Keratinocyte (primary cell): ENCODE data around the gene LSAMP. TPM values are rescaled to one million over a fixed set of nuclear protein-coding genes. Genes with fewer than 3 reads are reported as not detected.

Experiments used
- DNase-seq: peaks from one replicate; pipeline ENCODE4 v3.0.0-alpha.2; 2011; ENCODE audit warnings: low read depth, missing footprints, low spot score
- FAIRE-seq: peaks from 2 replicates; lab custom pipeline; 2011; peaks lifted over from hg19 to GRCh38; lab: Jason Lieb, UNC
- H2AFZ ChIP-seq: 2 replicates; pipeline ENCODE4 v1.6.0; 2012; ENCODE audit warnings: low read length, control low read depth, inconsistent platforms; ENCODE audit not compliant: control insufficient read depth
- H3K27ac ChIP-seq: 2 replicates; pipeline ENCODE4 v1.5.1; 2011; ENCODE audit warnings: low read length; ENCODE audit not compliant: control insufficient read depth, insufficient read depth
- H3K27me3 ChIP-seq: 3 replicates; pipeline ENCODE4 v1.6.0; 2011; ENCODE audit warnings: low read length; ENCODE audit not compliant: control insufficient read depth, insufficient read depth; ENCODE audit errors: extremely low read depth
- H3K36me3 ChIP-seq, 2 experiments: 2 replicates in 1 of 2; 3 replicates in 1 of 2; pipeline ENCODE4 v1.5.1; 2011; ENCODE audit warnings: low read length in 2 of 2, mild to moderate bottlenecking in 1 of 2; ENCODE audit not compliant: control insufficient read depth in 2 of 2, insufficient read depth in 2 of 2; ENCODE audit errors: extremely low read depth in 1 of 2
- H3K4me1 ChIP-seq: 3 replicates; pipeline ENCODE4 v1.5.1; 2011; ENCODE audit warnings: low read length; ENCODE audit not compliant: control insufficient read depth, insufficient read depth; ENCODE audit errors: extremely low read depth
- H3K4me2 ChIP-seq: 3 replicates; pipeline ENCODE4 v1.6.0; 2011; ENCODE audit warnings: low read depth, low read length; ENCODE audit not compliant: control insufficient read depth, insufficient read depth; ENCODE audit errors: extremely low read depth
- H3K4me3 ChIP-seq, 3 experiments: fragments of 200-600 bp in 1 of 3; sonication (generic) in 1 of 3; 2 replicates in 2 of 3; 3 replicates in 1 of 3; pipeline ENCODE4 v1.5.1; 2011 to 2016; ENCODE audit warnings: low read length in 3 of 3, mild to moderate bottlenecking in 3 of 3, control low read depth in 2 of 3, inconsistent platforms in 1 of 3, low read depth in 1 of 3, mixed read lengths in 1 of 3, mixed run types in 1 of 3, moderate library complexity in 1 of 3; ENCODE audit not compliant: control insufficient read depth in 2 of 3, insufficient read depth in 2 of 3; ENCODE audit errors: extremely low read depth in 1 of 3
- H3K79me2 ChIP-seq: 2 replicates; pipeline ENCODE4 v1.6.0; 2012; ENCODE audit warnings: low read length; ENCODE audit not compliant: control insufficient read depth, insufficient read depth
- H3K9ac ChIP-seq: 3 replicates; pipeline ENCODE4 v1.6.0; 2011; ENCODE audit warnings: low read length; ENCODE audit not compliant: control insufficient read depth, insufficient read depth; ENCODE audit errors: extremely low read depth
- H3K9me1 ChIP-seq: 3 replicates; pipeline ENCODE4 v1.6.0; 2011; ENCODE audit warnings: low read length; ENCODE audit not compliant: control insufficient read depth, insufficient read depth; ENCODE audit errors: extremely low read depth
- H3K9me3 ChIP-seq: 2 replicates; pipeline ENCODE4 v1.5.1; 2012; ENCODE audit warnings: low read depth, low read length; ENCODE audit not compliant: control insufficient read depth
- H4K20me1 ChIP-seq: 3 replicates; pipeline ENCODE4 v1.6.0; 2011; ENCODE audit warnings: low read length; ENCODE audit not compliant: control insufficient read depth, insufficient read depth; ENCODE audit errors: extremely low read depth
- CTCF ChIP-seq, 3 experiments: IDR thresholded peaks in 1 of 3; conservative IDR thresholded peaks in 1 of 3; optimal IDR thresholded peaks in 1 of 3; 2 replicates in 2 of 3; 3 replicates in 1 of 3; pipeline versions ENCODE3 to v1.5.1; 2011; ENCODE audit warnings: low read length in 3 of 3, mild to moderate bottlenecking in 3 of 3, moderate library complexity in 2 of 3, control low read depth in 1 of 3, inconsistent platforms in 1 of 3; ENCODE audit not compliant: insufficient read depth in 2 of 3; ENCODE audit errors: extremely low read depth in 1 of 3
- EZH2 ChIP-seq: IDR thresholded peaks from one replicate; pipeline ENCODE4 v1.6.1; 2012; ENCODE audit warnings: inconsistent platforms, mild to moderate bottlenecking, low read length, moderate library complexity
- dilution Hi-C: fragments of 300-500 bp; cut with MboI; formaldehyde crosslinking; loops from one replicate; pipeline ENCODE4 v1.7.0; 2020; ENCODE audit warnings: low sequenced_read_pairs; ENCODE audit not compliant: extremely low pct_ligation_motif_present
- polyA plus RNA-seq, 5 experiments: library from polyadenylated mRNA; depleted of rRNA in 3 of 5; stranded (reverse) in 3 of 5; stranded (forward) in 1 of 5; unstranded in 1 of 5; fragments of >200 nt; gene quantifications; 1 replicate in 1 of 5; 2 replicates in 3 of 5; 3 replicates in 1 of 5; pipeline versions ENCODE4 v1.2.1 to v1.2.3, GENCODE V29; 2011 to 2012; ENCODE audit warnings: missing spikeins in 2 of 5, low read depth in 1 of 5, low replicate concordance in 1 of 5

Gene LSAMP
- polyA plus RNA-seq, 1 donor (not counting 4 experiments of a cell fraction or from before 2014, with no cell fraction given) = 0.12 TPM

- H3K27ac ChIP-seq = no peak overlapping the region
- no peak for FAIRE-seq
- dilution Hi-C loops = no loop called here
These were observed 411.8 kb downstream of the LSAMP start for GRCh38 chr3:116033516-116033915.

GRCh38 chr3:116032176-116032575 is 413.1 kb downstream of the LSAMP start:
- Histone ChIP-seq H3K4me1 (peaks cover 9% of the 10 kb centered on the region), H2AFZ (peak overlapping the region; percentile 9), H3K9ac (no peak overlapping the region), H3K4me2 (no peak overlapping the region), H3K9me3 (no peaks in the 10 kb centered on the region), H3K27ac (no peak overlapping the region), H3K4me3 (no peak overlapping the region), H4K20me1 (no peaks in the 10 kb centered on the region), H3K79me2 (no peaks in the 10 kb centered on the region), H3K36me3 (no peaks in the 10 kb centered on the region), H3K27me3 (no peaks in the 10 kb centered on the region), H3K9me1 (no peaks in the 10 kb centered on the region)
- dilution Hi-C loops = no loop called here
- no peak for FAIRE-seq
- no peak for DNase-seq
- TF ChIP-seq CTCF (optimal IDR thresholded peaks at IDR 0.05 in 1 of 3, IDR thresholded peaks at IDR 0.05 in 1 of 3, conservative IDR thresholded peaks at IDR 0.05 in 1 of 3; ENCODE audit: extremely low read depth in 1 of 3, insufficient read depth in 2 of 3, low read length in 3 of 3) (no peak), EZH2 (no peak)

More at GRCh38 chr3:116033516-116033915, 411.8 kb downstream of the LSAMP start:
- Histone ChIP-seq H3K9me1 (no peaks in the 10 kb centered on the region), H2AFZ (no peak overlapping the region), H3K36me3 (no peaks in the 10 kb centered on the region), H4K20me1 (no peaks in the 10 kb centered on the region), H3K9me3 (no peaks in the 10 kb centered on the region), H3K4me2 (no peak overlapping the region), H3K9ac (no peak overlapping the region), H3K4me3 (no peak overlapping the region), H3K27me3 (no peaks in the 10 kb centered on the region), H3K79me2 (no peaks in the 10 kb centered on the region), H3K4me1 (peaks cover 9% of the 10 kb centered on the region)
- TF ChIP-seq EZH2 (no peak), CTCF (optimal IDR thresholded peaks at IDR 0.05 in 1 of 3, IDR thresholded peaks at IDR 0.05 in 1 of 3, conservative IDR thresholded peaks at IDR 0.05 in 1 of 3; ENCODE audit: extremely low read depth in 1 of 3, insufficient read depth in 2 of 3, low read length in 3 of 3) (no peak)
- DNase-seq = no peak
